GM21825 (cell line): ENCODE measurements around the gene DLAT.
A peak's percentile ranks its signal among the peaks of the same experiment; 100 is the strongest.
"Not testable (repeated sequence)": the region's sequence is repeated elsewhere in the genome, so short reads cannot be mapped to it uniquely, and the experiment has no call there.

Experiments used
- ATAC-seq: cut with Tn5 transposase; IDR thresholded peaks from one replicate; pipeline ENCODE4 v1.9.1; 2021; ENCODE audit warnings: mild to moderate bottlenecking, moderate library complexity; ENCODE audit not compliant: unreplicated experiment

Gene DLAT

GRCh38 chr11:112046647-112047046 lies 21.4 kb downstream of the DLAT start:
- ATAC-seq = not testable (repeated sequence)

- not testable (repeated sequence) for ATAC-seq
Observed at GRCh38 chr11:112048256-112048655, 23.0 kb downstream of the DLAT start.

DNA sequence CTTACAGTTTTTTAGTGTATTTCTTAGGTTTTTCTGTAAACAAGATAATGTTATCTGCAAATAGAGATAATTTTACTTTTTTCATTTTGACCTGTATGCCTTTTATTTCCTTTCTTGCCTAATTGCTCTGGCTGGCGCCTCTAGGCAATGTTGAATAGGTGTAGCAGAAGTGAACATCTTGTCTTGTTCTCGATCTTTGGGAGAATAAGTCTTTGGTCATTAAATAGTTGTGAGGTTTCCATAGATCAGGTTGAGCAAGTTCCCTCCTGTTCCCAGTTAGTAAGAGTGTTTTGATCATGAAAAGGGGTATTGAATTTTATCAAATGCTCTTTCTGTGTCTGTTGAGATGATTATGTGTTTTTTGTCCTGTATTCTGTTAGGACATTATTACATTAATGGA lies 24.6 kb downstream of the DLAT start:
- no peak for ATAC-seq

DNA sequence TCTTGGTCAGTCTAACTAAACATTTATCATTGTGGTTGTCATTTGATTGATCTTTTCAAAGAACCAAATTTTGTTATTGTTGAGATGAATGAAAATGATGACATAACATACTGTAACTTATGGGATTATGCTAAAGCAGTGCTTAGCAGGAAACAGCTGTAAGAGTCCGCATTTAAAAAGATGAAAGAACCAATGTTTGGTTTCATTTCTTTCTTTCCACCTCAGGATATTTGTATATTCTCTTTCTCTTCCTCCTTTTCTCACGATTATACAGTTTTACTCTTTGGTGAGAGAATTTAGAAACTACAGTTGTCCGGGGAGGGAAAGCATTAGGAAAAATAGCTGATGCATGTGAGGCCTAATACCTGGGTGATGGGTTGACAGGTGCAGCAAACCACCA lies 25.5 kb downstream of the DLAT start:
- ATAC-seq = peak; percentile 86

GRCh38 chr11:112051768-112052167 lies 26.6 kb downstream of the DLAT start:
- no peak for ATAC-seq

- no peak for ATAC-seq
Observed at GRCh38 chr11:112057170-112057569, 32.0 kb downstream of the DLAT start.

DNA sequence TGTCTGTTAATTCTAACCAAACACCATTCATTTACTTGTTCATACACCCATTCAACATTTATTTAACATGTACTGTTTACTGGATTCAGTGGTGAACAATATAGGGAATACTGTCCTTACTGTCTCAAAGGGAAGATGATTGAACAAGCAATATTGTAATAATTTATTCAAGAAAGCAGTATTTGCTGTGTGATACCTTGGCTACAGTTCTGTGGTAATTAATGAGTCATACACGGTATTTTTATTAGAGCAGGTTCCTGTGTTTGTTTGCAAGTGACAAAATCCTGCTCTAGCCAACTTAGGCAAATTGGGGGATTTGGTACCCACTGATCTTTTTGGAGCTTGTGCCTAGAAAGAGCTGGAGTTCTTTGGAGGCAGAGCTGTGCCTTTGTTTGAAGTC lies 32.9 kb downstream of the DLAT start:
- no peak for ATAC-seq

- no peak for ATAC-seq
Observed at GRCh38 chr11:112062923-112063322, 37.7 kb downstream of the DLAT start.

DNA sequence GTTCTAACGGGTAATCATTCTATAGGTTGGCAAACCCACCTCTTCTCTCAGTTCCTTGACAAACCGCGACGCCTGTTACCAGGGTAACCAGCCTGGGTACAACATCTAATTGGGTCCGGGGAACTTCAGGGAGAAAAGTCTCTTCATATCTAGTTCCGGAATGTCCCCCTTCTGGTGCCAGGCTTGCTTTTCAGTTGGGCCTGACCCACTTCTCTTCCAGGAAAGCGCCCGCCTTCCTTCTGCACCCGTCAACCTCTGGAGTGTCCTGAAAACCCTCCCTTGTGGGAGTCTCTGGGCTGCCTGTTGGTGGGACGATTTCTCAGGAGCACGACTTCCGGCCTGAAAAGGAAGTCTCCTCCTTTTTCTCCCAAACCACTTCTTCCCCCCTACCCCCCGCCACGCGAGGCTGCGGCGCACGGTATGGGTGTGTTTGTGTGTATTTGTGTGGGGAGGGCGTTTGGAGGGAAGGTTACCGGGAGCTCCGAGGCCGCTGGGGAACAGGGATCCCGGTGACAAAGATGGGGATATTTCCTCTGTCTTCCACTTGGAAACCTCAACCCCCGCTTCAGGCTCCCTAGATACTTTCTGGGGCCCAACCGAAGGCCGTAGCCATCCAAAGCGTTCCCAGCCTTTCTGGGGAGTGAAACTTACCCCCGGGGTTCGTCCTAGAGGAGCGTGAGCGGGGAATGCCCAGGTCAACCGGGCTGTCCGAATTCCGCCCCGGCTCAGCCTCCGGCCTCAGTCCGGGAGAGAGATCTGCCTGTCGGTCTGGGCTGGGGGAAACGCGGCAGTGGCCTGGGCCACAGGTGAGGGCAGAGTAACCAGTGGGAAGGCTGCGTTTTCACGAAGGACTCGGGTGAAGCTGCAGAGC lies 49.0 kb downstream of the DLAT start, which contains the start of the genes NKAPD1 and PIH1D2:
Gene NKAPD1 (plus strand): TSS at position 359 of the 871 bp plus-strand sequence. CDS start 1,276 bp downstream, outside the sequence.
Gene PIH1D2 (minus strand): TSS at position 77 of the 871 bp plus-strand sequence. CDS start 843 bp downstream, outside the sequence.
- ATAC-seq = peak; percentile 87

DNA sequence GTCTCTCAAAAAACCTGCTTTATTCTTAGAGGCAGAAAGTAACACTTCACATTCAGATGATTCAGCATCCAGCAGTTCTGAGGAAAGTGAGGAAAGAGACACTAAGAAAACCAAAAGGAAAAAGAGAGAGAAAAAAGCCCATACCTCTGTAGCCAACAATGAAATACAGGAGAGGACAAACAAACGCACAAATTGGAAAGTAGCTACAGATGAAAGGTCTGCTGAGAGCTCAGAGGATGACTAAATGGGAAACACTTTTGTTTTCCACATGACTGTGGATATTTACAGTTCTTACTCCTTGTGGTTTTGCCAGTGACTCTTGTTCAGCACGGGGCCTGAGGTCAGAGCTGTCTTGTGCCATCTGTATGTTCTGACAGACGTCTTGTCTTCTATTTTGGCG lies 57.5 kb downstream of the DLAT start:
- ATAC-seq = no peak

- ATAC-seq = peak; percentile 33
Observed at GRCh38 chr11:112085822-112086421, 60.7 kb downstream of the DLAT start.

DNA sequence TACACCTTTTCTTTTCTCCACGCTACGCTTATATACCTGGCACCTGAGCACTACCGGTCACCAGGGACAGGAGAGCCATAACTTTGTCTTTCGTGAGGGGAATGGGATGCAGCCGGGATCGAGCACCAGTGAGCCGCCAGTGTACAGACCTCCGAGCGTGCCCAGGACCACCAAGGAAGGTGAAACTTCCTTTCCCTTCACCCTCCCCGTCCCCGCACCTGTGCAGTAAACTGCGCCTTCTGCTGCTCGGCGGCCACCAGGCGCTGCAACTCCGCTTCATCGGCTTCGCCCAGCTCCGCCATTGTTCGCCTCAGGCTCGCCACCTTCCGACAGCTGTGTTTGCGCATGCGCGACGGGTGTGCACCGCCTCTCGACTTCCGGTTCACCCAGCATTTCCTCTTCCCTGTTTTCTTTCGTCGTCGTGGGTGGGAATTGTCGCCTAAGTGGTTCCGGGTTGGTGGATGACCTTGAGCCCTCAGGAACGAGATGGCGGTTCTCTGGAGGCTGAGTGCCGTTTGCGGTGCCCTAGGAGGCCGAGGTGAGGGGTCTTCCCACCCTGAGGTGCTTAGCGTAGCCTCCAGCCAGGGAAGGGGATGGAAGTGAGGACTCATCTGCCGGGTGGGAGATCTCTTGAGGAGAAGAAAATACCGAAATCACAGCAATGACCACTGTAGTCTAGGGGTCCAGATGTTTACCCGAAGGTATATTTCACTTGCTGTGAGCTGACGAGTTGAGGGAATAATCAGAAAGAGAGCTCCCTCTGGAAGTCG lies 61.4 kb downstream of the DLAT start, which contains the start of the genes SDHD and TIMM8B:
Gene SDHD (plus strand): TSS at position 452 of the 770 bp plus-strand sequence. CDS start 35 bp downstream, at position 487.
Gene TIMM8B (minus strand): TSS at position 335 of the 770 bp plus-strand sequence. CDS start 33 bp downstream, at position 302.
- ATAC-seq = peak; percentile 88

DNA sequence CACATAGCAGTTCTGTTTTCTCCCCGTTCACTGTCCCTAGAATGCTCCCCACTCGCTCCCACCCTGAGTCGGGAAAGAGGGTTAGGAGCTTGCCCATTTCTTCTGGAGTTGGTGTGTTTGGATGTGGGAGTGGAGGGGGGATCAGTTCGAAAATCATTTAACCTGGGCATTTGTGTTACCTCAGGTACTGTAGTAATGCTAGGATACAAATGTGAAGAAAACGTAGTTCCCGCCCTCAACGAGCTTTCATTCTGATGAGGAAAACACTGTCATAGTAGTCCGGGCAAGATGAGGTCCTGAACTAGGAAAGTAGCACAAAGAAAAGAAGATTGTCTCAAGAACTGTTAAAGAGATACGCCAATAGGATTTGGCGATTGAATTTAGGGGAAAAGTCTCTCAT lies 62.0 kb downstream of the DLAT start:
- ATAC-seq = peak; percentile 1

DNA sequence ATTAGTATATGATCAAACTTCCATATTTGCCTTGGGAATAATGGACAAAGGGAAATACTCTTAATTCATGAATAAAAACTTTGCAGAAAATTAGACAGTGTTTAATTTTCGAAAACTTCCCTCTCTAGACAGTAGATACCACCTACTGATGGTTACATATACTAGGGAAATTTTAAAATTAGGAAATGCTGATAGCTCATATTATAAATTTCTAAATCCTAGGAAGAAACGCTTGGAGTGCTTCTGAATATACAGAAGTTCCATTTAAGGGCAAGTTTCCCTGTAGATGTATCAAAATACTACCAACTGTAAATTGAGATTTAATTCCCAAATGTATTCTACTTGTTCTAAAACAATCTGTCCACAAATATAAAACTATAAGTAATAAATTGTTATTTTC lies 70.1 kb downstream of the DLAT start:
- ATAC-seq = not testable (repeated sequence)

DNA sequence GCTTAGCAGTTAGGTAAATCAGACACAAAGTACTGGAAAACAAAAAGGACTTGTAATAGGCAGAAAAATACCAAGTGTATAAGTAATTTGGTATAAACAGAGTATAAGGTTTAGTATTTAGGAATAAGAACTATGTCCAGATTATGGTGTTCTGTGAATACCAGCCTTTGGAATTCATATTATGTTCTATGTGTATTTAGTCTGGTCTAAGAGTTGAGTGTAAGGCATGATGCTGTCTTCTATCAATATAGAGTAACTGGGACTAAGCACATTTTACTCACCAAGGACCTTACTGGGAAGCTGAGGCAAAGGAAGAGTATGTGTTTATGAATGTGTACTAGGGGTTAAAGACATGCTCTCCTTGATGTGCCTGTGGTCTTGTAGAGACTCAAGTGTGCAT lies 71.0 kb downstream of the DLAT start:
- ATAC-seq = no peak

DNA sequence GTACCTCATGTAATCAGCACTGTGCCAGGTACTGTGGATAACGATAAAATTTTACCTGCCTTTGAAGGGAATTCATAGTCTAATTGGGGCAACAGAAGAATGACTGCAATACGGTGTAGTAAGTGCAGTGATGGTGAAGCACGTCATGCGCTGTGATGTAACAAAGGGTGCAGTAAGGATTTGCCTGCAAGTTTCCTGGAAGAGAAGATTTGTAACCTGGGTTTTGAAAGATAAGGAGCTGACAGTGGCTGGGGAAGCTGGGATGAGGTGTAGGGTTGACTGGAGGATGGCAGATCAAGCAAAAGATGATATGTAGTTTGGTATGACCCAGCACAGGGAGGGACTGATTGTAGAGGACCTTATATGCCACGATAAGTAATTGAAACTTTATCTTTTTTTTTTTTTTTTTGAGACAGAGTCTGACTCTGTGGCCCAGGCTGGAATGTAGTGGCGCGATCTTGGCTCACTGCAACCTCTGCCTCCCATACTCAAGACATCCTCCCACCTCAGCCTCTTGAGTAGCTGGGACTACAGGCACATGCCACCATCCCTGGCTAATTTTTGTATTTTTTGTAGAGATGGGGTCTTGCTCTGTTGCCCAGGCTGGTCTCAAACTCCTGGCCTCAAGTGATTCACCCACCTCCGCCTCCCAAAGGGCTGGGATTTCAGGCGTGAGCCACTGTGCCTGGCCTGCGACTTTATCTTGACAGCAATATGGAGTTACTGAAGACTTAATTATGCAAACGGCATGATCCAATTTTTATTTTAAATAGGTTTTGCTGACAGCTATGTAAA lies 72.7 kb downstream of the DLAT start:
- no peak for ATAC-seq

DNA sequence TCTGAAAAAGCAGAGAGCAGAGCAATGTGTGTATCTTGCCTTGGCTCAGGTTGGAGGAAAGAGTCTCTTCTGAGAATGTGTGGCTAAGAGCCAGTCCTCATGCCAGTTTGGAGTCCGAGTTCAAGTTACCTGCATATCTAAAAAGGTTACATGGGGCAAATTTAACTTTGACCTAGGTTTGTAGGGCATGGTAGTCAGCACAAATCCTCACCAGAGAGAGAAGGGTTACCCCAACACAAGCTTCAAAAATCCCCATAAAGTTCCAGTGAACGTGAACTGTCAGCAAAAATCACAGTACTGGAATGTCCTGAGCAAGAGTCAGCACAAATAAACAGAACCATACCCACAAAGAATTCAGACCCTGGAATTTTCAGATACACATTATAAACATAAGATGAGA lies 75.3 kb downstream of the DLAT start:
- no peak for ATAC-seq

DNA sequence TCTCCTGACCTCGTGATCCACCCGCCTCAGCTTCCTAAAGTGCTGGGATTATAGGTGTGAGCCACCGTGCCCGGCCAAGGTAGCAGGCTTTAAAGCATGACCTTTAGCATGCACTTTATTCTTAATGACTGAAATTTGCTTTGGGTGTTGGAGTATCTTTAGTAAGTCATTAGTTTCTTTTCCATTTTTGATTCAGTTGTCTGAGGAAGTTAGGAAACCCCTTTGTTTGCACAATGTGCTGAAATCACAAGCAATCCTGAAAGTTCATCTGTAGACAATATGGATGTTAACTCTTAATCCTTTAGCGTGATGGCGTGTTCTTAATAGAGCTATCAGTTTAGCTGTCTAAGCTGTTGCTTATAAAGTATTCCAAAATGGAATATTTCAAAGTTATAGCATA lies 78.2 kb downstream of the DLAT start:
- no peak for ATAC-seq

DNA sequence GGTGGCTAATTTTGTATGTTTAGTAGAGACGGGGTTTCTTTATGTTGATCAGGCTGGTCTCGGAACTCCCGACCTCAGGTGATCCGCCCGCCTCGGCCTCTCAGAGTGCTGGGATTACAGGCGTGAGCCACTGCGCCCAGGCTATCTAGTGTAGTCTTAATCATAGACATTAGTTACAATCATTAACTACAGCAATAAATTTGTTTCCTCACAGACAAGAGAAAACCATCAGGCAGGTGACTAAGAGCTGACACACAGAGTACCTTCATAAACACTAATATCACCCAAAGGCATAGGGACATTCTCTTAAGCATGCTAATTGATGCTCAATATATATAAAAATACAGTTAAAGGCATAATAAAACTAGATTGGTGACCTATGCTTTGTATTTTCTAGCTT lies 80.9 kb downstream of the DLAT start:
- no peak for ATAC-seq
